HG03571 (cell line): ENCODE results near the gene BEX3.
"Not testable (repeated sequence)": the region's sequence is repeated elsewhere in the genome, so short reads cannot be mapped to it uniquely, and the experiment has no call there.

Experiments used
- ATAC-seq: cut with Tn5 transposase; IDR thresholded peaks from one replicate; pipeline ENCODE4 v1.9.1; 2021; ENCODE audit not compliant: unreplicated experiment

The BEX3 gene

GRCh38 chrX:103378990-103379389 lies 2.7 kb downstream of the BEX3 start:
- no peak for ATAC-seq

DNA sequence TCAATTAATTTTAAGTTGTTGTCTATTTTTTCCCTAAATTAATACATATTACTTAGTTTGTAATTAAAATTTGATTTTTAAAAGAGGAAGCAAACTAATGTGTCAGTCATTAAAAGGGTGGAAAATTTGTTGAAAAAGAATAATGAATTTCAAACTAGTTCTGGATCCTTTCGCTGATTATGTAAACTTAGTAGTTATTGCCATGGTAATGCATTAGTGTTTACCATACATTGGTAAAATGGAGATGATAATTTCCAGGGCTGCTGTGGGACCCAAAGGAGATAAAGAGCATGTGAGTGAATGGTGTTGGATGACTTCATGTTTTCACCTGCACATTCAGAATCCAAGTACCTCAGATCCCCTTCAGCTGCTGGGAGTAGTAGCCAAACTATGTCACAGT lies 6.5 kb downstream of the BEX3 start:
- ATAC-seq, result no peak

GRCh38 chrX:103384672-103385071 lies 8.3 kb downstream of the BEX3 start:
- ATAC-seq, result no peak

DNA sequence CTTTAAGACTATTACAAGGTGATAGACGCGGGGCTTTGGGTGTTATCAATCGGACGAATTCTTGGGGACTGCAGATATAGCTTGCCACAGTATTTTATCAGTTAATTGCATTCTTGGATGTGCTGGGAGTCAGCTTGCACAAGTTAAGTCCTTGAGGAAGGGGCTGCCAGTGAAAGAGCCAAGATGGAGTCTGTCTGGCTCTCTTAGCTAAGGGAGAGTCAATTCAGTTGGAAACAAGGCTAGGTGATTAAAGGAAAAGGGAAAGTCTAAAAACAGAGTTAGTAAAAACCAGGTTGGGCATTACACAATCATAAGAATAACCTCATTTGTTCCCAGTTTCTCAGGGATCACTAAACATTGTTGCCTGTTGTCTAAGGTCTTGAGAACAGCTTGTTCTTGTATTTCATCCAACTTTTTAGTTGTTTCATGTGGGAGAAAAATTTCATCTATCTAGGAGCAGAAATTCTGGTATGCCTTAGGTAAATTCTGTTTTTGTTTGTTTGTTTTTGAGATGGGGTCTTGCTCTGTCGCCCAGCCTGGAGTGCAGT lies 9.0 kb downstream of the BEX3 start:
- ATAC-seq, result not testable (repeated sequence)

DNA sequence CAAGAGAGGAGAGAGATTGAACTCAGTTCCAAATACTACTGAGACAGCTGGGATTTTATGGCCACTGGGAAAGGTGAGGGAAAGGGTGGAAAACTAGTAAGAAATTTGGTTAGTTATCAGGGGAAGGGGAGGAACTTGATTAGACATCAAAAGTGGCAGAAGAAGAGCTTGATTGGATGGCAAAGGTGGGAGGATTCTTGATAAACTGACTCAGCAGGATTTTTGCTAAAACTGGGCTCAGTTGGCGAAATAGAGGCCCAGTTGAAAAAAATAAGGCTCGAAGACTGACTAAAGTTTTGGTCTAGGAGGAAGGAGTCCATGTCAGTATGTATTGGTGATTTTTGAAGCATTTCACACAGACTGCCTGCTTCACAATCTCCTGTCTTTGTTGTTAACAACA lies 10.0 kb downstream of the BEX3 start:
- no peak for ATAC-seq

GRCh38 chrX:103393487-103393886 lies 17.1 kb downstream of the BEX3 start:
- no peak for ATAC-seq

GRCh38 chrX:103396186-103396585 lies 19.8 kb downstream of the BEX3 start:
- ATAC-seq, result no peak

DNA sequence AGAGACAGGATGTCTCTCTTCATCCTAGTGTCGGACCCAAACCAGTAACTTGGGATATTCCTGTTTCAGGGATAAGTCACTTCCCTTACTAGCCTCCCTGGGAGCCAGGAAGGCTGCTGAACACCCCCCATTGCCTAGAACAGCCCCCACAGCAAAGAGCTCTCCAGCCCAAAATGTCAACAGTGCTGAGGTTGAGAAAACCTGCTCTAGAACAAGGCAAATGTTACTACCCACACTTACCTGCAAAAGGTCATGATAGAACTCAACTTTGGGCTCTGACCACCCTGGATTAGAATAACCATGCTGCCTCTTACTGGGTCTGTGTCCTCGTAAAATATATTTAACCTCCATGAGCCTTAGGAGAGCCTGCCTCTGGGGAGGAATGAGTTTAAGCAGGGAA lies 20.3 kb downstream of the BEX3 start:
- ATAC-seq, result no peak

DNA sequence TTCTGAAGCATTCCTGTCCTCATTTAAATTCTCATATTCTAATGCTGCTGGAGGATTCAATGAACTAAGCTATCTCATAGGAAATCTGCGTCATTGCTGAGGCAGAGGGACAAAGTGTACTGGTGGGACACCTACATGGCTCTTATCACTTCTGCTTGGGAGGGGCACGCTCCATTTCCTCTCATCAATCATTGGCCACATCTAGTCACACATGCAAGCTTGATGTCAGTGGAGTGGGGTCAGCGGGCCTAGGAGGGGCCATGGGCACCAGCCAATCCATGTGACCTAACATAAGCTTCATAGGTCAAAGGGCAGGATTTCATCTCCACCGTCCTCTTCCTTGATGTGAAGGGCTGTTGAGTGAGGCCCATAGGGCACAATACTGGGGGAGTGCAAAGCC lies 21.4 kb downstream of the BEX3 start:
- ATAC-seq, result no peak

DNA sequence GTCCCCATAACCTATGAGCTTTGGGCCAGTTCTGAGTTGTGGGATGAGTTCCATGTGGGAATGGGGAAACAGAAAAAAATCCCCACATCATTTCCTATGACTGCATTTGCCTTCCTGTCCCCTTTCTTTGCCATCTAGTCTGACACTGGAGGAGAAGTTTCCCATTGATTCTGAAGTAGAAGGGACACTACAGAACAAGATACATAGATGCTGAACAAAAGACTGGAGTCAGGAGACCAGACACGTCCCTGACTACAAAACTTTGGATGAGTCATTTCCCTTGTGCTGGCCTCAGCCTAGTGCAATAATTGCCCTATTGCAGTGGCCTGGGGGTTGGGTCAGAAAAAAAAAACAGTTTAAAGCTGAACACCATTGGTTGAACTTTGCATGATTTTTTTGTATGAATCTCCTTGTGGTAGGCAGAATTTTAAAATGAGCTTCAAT lies 22.1 kb downstream of the BEX3 start:
- ATAC-seq, result no peak

DNA sequence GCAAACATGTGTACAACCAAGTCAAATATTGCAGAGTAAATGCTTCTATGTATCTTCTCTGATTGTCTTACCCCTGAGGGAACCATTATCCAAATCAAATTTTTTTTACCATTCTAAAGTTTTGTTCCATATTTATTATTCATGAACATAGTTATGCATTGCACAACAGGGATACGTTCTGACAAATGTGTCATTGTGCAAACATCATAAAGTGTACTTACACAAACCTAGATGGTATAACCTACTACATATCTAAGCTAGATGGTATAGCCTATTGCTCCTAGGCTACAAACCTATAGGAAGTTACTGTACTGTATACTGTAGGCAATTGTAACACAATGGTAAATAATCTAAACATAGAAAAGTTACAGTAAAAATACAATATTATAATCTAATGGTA lies 23.4 kb downstream of the BEX3 start:
- ATAC-seq, result no peak

DNA sequence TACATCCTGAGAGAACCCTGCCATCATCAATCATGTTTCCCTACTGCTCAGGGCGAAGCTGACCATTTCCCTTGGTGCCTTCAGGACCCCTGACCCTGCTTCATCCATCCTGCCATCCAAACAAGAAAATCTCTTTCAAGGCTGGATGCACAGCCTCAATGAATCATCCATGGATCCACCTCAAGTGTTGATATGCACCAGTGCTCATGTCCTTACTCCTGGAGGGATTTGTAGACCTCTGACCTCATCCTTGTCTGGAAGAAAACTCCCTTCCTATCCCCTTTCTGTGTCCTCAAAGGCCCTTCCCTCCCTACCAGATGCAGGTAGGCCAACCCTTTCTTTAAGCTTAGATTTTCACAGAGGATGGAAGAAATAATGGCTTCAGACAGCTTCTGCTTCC lies 24.6 kb downstream of the BEX3 start:
- ATAC-seq, result no peak

GRCh38 chrX:103404231-103405008 lies 28.1 kb downstream of the BEX3 start:
- peak; percentile 98 for ATAC-seq

GRCh38 chrX:103405009-103405333 lies 28.6 kb downstream of the BEX3 start:
- no peak for ATAC-seq

DNA sequence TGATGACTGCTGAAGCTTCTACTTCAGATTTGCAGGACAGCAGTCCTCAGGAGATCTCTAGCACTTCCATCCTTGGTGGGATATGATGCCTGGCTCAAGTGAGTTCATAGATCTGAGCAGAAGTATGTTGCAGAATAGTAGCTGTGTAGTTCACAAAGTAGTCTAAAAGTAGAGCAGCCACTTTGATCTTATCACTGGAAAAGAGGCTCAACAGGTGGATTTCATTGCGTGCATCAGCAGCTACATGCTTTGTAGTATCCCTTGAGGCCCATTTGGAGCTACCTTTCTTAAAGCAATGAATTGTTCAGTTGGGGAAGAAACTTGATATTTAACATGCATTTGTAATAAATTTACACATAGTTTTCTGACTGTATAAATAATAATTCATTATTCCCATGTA lies 29.9 kb downstream of the BEX3 start:
- ATAC-seq, result no peak

DNA sequence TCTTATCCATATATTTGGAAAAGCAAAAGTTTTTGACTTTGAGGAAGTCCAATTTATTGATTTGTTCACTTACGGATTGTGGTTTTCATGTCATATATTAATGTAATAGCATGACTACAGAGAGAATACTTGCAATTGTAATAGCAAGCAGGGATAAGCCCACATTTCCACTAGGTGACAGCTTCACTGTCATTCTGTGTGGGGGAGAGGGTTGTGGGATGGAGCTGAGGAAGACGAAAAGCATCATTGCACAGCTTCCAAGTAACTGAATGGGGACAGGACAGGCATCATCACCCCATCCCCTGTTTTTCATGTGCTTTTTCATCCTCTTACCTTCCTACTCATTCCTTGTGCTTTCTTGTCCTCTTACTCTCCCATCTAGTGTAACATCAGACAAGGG lies 31.4 kb downstream of the BEX3 start:
- no peak for ATAC-seq

- ATAC-seq, result not testable (repeated sequence)
Measured at GRCh38 chrX:103411721-103412120, 35.4 kb downstream of the BEX3 start.

DNA sequence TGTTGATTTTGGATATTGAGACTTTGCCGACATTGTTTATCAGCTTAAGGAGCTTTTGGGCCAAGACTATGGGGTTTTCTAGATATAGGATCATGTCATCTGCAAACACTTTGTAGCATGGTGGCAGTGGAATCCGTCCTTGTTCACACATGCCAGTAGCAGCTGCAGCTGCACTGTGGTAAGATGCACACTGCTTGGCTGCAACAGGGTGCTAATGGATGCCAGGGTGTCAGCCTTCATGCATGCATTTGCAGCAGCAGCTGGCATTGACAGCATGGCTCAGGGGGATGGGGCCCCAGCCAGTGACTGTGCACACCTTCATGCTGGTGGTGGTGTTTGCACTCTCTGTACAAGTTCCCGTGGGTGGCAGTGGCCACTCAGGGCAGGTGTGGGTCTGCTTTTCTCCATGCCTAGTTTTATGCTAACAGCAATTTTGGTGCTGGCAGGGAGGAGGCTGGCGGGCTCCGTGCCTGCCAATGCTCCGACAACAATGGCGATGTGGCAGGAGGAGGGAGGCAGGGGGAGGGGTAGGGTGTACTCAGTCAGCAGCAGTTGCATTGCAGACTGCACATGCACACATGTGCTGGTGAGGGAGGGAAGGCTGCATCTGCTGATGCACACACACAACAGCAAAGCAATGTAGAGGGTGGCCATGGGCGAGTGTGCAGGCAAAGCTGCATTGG lies 37.5 kb downstream of the BEX3 start:
- no peak for ATAC-seq

DNA sequence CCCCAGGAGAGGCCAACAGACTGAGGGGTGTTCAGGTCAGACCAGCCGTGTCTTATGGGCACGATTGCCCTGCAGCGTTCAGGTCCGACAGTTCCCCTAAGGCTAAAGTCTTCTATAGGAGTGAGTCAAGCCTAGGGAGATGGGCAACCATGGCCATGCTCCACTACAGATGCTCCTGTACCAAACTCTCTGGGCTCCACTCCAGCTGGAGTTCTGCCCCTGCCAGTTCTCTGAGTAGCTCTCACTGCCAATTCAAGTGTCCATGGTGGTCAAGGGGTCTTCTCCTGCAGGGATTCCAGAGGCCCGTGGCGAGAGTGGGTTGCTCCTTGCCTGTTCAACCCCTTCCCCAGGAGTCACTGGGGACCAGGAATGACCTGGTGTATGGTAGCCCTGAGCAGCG lies 38.2 kb downstream of the BEX3 start:
- no peak for ATAC-seq

- no peak for ATAC-seq
Measured at GRCh38 chrX:103415068-103415467, 38.7 kb downstream of the BEX3 start.

- ATAC-seq, result no peak
Measured at GRCh38 chrX:103415528-103415927, 39.2 kb downstream of the BEX3 start.

GRCh38 chrX:103417370-103417769 lies 41.0 kb downstream of the BEX3 start:
- ATAC-seq, result no peak
